Fibroblast of mammary gland (primary cell): Measurements from ENCODE around the gene KRTAP12-1.

Experiments used
- DNase-seq: peaks from one replicate; pipeline ENCODE4 v3.0.0-alpha.2; 2010; ENCODE audit warnings: low read depth
- H3K4me3 ChIP-seq: 2 replicates; pipeline ENCODE4 v1.5.1; 2011; ENCODE audit warnings: low read depth, mild to moderate bottlenecking, low read length, moderate library complexity; ENCODE audit not compliant: control insufficient read depth
- TF ChIP-seq, protein P1 (sequence below): conservative IDR thresholded peaks from 2 replicates; pipeline ENCODE4 v1.5.1; 2011; ENCODE audit warnings: low read depth, low read length, inconsistent platforms; ENCODE audit not compliant: control insufficient read depth, insufficient read depth

The KRTAP12-1 gene

DNA sequence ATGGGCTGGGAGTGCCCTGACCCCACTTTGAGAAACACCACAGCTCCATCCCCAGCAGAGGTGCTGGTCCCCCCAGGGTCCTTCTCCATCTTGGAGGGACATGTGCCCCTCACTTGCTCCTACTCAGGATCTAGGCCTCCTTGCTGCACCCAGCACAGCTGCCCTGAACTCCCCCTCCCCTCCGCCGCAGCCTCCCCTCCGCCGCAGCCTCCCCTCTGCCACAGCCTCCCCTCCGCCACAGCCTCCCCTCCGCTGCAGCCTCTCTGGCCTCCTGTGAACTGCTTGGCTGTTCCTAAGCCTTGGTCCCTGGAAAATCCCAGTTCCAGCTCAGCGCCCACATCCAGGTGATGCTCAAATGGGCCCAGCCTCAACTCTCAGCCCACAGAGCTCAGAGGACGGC, 45.4 kb upstream of the KRTAP12-1 start:
- DNase-seq: no peak
- TF ChIP-seq, protein P1, sequence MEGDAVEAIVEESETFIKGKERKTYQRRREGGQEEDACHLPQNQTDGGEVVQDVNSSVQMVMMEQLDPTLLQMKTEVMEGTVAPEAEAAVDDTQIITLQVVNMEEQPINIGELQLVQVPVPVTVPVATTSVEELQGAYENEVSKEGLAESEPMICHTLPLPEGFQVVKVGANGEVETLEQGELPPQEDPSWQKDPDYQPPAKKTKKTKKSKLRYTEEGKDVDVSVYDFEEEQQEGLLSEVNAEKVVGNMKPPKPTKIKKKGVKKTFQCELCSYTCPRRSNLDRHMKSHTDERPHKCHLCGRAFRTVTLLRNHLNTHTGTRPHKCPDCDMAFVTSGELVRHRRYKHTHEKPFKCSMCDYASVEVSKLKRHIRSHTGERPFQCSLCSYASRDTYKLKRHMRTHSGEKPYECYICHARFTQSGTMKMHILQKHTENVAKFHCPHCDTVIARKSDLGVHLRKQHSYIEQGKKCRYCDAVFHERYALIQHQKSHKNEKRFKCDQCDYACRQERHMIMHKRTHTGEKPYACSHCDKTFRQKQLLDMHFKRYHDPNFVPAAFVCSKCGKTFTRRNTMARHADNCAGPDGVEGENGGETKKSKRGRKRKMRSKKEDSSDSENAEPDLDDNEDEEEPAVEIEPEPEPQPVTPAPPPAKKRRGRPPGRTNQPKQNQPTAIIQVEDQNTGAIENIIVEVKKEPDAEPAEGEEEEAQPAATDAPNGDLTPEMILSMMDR: no peak

DNA sequence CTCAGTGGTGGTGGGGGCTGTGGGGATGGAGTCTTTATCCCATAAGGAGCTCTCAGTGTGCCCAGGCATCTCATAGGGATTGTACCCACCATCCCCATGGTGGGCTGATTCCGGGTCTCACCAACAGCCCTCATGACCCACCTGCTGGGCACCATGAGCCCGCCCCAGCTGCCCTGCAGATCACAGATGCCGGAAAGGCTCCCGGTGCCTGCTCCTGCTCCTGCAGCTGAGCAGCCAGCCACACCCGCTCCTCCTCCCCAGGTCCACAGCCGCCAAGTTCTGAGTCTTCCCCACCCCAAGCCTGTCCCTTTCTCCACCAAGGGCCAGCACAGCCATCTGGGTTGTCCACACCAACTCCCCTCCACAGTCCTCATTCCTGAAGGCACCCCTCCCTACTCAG, 44.9 kb upstream of the KRTAP12-1 start:
- DNase-seq: no peak
- TF ChIP-seq, protein P1: no peak
- H3K4me3 ChIP-seq: no peak overlapping the region

More for the DNA sequence above, 45.4 kb upstream of the KRTAP12-1 start:
- H3K4me3 ChIP-seq: no peak overlapping the region

DNA sequence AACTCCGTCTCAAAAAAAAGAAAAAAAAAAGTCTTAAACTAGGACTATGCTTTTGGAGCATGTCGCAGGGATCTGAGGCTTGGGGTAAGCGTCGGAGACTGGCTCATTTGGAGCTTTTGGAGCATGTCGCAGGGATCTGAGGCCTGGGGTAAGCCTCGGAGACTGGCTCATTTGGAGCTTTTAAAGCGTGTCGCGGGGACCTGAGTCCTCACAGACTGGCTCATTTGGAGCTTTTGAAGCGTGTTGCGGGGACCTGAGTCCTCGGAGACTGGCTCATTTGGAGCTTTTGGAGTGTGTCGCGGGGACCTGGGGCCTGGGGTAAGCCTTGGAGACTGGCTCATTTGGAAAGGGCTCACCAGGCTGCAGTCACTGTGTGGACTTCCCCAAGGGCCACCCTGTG, 43.0 kb upstream of the KRTAP12-1 start:
- TF ChIP-seq, protein P1: no peak
- DNase-seq: no peak
- H3K4me3 ChIP-seq: no peak overlapping the region

DNA sequence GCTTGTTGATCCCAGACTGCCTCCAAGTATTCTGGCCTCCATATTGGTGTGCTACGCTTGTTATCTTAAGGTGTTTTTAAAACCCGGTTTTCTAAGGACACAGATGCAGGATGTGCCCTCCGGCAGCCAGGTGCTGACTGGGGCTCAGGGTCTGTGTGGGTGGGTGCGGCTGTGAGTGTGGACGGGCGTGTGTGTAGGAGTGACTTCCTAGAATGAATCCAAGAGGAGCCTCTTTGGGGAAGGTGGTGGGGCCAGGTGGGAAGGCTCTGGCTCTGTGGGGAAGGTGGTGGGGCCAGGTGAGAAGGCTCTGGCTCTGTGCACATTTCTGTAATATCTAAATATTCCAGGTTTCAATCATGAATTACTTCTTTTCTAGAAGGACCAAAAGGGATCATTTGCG, 42.2 kb upstream of the KRTAP12-1 start:
- no peak overlapping the region for H3K4me3 ChIP-seq
- no peak for DNase-seq
- TF ChIP-seq, protein P1: no peak

DNA sequence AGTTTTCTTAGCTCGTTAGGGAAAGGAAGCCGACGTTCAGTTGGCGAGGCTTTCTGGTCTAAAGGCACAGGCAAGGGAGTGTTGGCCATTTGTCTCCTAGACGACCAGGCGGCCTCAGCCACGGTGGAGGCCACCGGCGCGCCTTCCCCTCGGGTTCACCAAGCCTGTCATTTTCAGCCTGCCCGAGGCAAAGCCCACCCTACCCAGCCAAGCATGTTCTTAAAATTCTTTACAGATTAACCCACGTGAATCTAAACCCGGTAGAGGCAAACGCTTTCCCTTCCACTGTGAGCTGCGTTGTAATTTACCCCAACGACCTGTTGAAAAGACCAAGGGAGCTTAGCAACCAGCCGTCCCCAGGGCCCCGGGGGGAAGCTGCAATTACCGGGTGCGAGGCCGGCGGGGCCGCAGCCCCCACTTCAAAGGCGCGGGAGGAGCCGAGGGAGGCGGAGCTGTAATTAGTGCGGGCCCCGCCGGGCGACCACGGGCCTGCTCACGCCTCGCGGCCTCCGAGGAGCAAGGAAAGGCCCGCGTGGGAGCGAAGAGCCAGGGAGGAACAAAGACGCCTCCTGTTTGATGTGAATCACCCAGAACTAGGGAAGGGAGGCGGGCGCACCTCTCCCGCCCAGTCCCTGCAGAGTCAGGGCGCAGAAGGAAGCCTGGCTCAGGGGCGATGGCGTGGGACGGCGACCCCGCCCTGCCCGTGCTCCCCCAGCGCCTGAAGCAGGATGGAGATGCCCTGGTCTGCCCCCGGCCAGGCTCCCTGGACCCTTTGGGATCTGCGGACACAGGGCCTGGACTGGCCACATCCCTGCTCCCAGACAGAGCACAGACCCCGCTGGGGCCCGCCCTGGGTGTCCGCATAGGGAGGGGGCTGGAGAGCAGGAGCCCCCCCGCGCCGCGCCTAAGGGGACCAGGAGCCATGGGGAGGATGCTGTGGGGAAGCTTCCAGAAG, 41.5 kb upstream of the KRTAP12-1 start:
- no peak overlapping the region for H3K4me3 ChIP-seq
- TF ChIP-seq, protein P1: no peak
- DNase-seq: no peak

DNA sequence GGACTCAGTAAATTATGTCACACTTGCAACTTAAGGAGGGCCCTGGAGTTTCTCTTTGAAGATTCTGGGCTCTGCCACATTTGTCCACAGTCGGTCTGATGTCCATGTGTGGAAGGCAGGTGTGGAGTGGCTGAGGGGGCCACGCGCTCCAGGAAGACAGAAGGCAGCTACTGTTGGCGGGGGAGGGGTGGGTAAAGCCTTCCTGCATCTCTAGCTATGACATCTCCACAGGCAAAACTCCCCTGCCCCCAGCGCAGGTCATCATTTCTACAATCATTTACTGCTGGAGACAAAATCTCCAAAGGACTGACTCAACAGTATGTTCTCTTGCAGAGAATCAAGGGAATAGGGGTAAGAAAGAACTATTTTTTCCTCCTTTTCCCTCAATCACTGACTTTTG, 40.8 kb upstream of the KRTAP12-1 start:
- H3K4me3 ChIP-seq: no peak overlapping the region
- DNase-seq: no peak
- TF ChIP-seq, protein P1: no peak
